Measurements from ENCODE around the gene CDH4. TPM values are rescaled to one million over a fixed set of nuclear protein-coding genes. Genes with fewer than 3 reads are reported as not detected.

The CDH4 gene
- total and polyA plus RNA-seq, 2 of the 13 experiments (the other 11 are each of a cell fraction or from before 2014, with no cell fraction given) = not detected

DNA sequence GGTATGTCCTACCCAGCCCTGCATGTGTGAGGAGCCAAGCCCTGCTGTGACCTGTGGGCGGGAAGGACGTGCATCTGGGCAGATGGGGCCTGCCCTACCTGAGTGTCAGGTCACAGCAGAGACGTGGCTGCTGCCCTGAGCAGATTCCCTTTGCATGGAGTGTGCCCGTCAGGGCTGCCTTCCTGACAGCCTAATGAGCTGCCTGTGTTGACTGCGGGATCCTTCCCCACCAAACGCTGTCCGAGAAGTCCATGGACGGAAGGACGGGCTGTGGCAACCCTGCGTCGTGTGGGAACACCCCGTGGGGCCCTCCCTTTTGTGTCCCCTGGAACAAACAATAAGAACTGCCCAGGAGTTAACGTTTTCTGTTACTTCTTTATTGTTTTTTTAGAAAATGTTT lies 343.2 kb downstream of the CDH4 start (continued):
- TF ChIP-seq, protein P1, sequence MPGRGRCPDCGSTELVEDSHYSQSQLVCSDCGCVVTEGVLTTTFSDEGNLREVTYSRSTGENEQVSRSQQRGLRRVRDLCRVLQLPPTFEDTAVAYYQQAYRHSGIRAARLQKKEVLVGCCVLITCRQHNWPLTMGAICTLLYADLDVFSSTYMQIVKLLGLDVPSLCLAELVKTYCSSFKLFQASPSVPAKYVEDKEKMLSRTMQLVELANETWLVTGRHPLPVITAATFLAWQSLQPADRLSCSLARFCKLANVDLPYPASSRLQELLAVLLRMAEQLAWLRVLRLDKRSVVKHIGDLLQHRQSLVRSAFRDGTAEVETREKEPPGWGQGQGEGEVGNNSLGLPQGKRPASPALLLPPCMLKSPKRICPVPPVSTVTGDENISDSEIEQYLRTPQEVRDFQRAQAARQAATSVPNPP (CRISPR knock-in tag; IDR thresholded peaks at IDR 0.05) = no peak

DNA sequence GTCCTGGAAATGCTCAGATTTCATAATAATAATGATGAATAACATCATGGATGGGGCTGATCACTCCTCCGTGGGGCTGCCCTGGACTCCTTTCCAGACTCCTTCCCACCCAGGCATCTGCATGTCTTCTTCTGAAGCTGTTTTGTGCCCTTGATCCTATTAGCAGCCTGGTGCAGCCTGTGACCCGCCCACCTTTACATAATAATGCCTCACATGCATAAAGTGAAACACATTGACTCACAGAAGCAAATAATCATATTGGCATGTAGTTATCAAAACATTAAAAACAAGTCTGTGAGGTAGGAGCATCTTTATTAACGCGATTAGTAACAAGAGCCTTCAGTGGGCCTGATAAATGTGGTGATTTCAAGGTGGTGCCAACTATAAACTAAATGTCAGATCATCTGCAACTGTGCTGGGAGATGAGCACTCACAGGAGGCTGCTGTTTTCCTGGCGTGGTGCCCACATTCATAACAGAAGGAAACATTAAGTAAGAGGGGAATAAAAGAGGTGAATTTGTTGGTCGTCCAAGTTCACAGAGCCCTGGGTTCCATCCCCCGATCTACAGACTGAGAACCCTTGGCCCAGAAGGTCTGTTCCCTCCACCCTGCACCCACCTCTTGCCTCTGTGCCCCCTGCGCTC lies 344.7 kb downstream of the CDH4 start:
- H3K9ac ChIP-seq (ENCODE audit: insufficient read depth, low read depth, low read length) = no peak overlapping the region
- TF ChIP-seq SOX13 (IDR thresholded peaks at IDR 0.05) (no peak), SOX13 (CRISPR knock-in tag; conservative IDR thresholded peaks at IDR 0.05 in 1 of 2, IDR thresholded peaks at IDR 0.05 in 1 of 2) (no peak), KAT8 (CRISPR knock-in tag; IDR thresholded peaks at IDR 0.05) (no peak), TBP (CRISPR knock-in tag; IDR thresholded peaks at IDR 0.05) (no peak), TARDBP (CRISPR knock-in tag; IDR thresholded peaks at IDR 0.05) (no peak), PHF5A (CRISPR knock-in tag; IDR thresholded peaks at IDR 0.05; ENCODE audit: low read depth, unreplicated experiment) (no peak), CHD4 (IDR thresholded peaks at IDR 0.05; ENCODE audit: borderline replicate concordance, low read length) (no peak), RBM39 (IDR thresholded peaks at IDR 0.05; ENCODE audit: low read depth, low read length, poor library complexity, severe bottlenecking) (no peak), ZNF234 (CRISPR knock-in tag; conservative IDR thresholded peaks at IDR 0.05) (no peak), ZNF615 (CRISPR knock-in tag; IDR thresholded peaks at IDR 0.05; ENCODE audit: borderline replicate concordance) (no peak)
- TF ChIP-seq, protein P2, sequence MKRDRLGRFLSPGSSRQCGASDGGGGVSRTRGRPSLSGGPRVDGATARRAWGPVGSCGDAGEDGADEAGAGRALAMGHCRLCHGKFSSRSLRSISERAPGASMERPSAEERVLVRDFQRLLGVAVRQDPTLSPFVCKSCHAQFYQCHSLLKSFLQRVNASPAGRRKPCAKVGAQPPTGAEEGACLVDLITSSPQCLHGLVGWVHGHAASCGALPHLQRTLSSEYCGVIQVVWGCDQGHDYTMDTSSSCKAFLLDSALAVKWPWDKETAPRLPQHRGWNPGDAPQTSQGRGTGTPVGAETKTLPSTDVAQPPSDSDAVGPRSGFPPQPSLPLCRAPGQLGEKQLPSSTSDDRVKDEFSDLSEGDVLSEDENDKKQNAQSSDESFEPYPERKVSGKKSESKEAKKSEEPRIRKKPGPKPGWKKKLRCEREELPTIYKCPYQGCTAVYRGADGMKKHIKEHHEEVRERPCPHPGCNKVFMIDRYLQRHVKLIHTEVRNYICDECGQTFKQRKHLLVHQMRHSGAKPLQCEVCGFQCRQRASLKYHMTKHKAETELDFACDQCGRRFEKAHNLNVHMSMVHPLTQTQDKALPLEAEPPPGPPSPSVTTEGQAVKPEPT (CRISPR knock-in tag; IDR thresholded peaks at IDR 0.05; ENCODE audit: low read depth) = no peak

More for the DNA sequence above, 344.7 kb downstream of the CDH4 start:
- Histone ChIP-seq H3K27me3 (ENCODE audit: control insufficient read depth in 1 of 2, insufficient read depth in 2 of 2, low read length in 2 of 2) (peaks cover 0 to 28% of the 10 kb centered on the region in 2 experiments; a peak in 3 of 5 replicates), H3K79me2 (ENCODE audit: insufficient read depth, low read length) (no peaks in the 10 kb centered on the region), H2AFZ (ENCODE audit: low read length) (no peak overlapping the region), H4K20me1 (ENCODE audit: insufficient read depth, low read length) (peaks cover 3% of the 10 kb centered on the region; the same call in 1 of the 2 replicates), H3K27ac (ENCODE audit: extremely low read length, insufficient read depth, low read length) (no peak overlapping the region), H3K9me3 (ENCODE audit: low read length) (peaks cover 20% of the 10 kb centered on the region), H3K4me2 (ENCODE audit: low read depth, low read length) (no peak overlapping the region), H3K36me3 (replicated peaks in 1 of 2; ENCODE audit: control insufficient read depth in 1 of 2, insufficient read depth in 2 of 2, low read length in 2 of 2) (no peaks in the 10 kb centered on the region), H3K4me3 (replicated peaks in 1 of 3; ENCODE audit: insufficient read depth in 1 of 3, low read depth in 2 of 3, low read length in 3 of 3) (no peak overlapping the region), H3K4me1 (ENCODE audit: insufficient read depth, low read length) (no peaks in the 10 kb centered on the region)
- intact Hi-C loops (cut with micrococcal nuclease; ENCODE audit: unreplicated experiment) = no loop called here
- 15% methylated on average over 8 of the region's 8 CpGs for WGBS (ENCODE audit: low lambda C conversion rate)
- in situ Hi-C loops (cut with HindIII; ENCODE audit: extremely low pct_ligation_motif_present, low pct_unique_long_range_greater_than_20kb) = no loop called here
- DNase-seq (ENCODE audit: low spot score) = no peak
- no peak for FAIRE-seq
- ChIA-PET CTCF (ENCODE audit: low intra/inter-chr PET ratio, low total read pairs) (no interaction called here), POLR2A (no interaction called here)
- no peak for ATAC-seq
- no TSS peak for BruUV-seq (replicated peaks)

Measured in HepG2 (cell line).